KG1 (cell line): ENCODE measurements around the gene POPDC3.
"Not testable (repeated sequence)": the region's sequence is repeated elsewhere in the genome, so short reads cannot be mapped to it uniquely, and the experiment has no call there.

Source experiments
- DNase-seq: peaks from one replicate; lab custom pipeline; 2025; lab: John Stamatoyannopoulos, UW

POPDC3 gene

GRCh38 chr6:105194591-105194990 is 14.8 kb upstream of the POPDC3 start:
- DNase-seq, result no peak

- no peak for DNase-seq
Observed at GRCh38 chr6:105194106-105194505, 14.3 kb upstream of the POPDC3 start.

- DNase-seq, result no peak
Observed at GRCh38 chr6:105193647-105194046, 13.8 kb upstream of the POPDC3 start.

GRCh38 chr6:105192707-105193465 is 13.1 kb upstream of the POPDC3 start:
- DNase-seq, result no peak

- no peak for DNase-seq
Observed at GRCh38 chr6:105191351-105191750, 11.5 kb upstream of the POPDC3 start.

GRCh38 chr6:105189026-105189820 is 9.4 kb upstream of the POPDC3 start:
- DNase-seq, result no peak

- no peak for DNase-seq
Observed at GRCh38 chr6:105188251-105188650, 8.4 kb upstream of the POPDC3 start.

GRCh38 chr6:105186576-105186975 is 6.8 kb upstream of the POPDC3 start:
- no peak for DNase-seq

- DNase-seq, result no peak
Observed at GRCh38 chr6:105184921-105185320, 5.1 kb upstream of the POPDC3 start.

- no peak for DNase-seq
Observed at GRCh38 chr6:105181981-105182515, 2.2 kb upstream of the POPDC3 start.

GRCh38 chr6:105178636-105179035 is 1.2 kb downstream of the POPDC3 start:
- no peak for DNase-seq

- DNase-seq, result no peak
Observed at GRCh38 chr6:105178110-105178509, 1.7 kb downstream of the POPDC3 start.

- DNase-seq, result no peak
Observed at GRCh38 chr6:105177556-105177955, 2.3 kb downstream of the POPDC3 start.

GRCh38 chr6:105174512-105174911 is 5.3 kb downstream of the POPDC3 start:
- DNase-seq, result no peak

- not testable (repeated sequence) for DNase-seq
Observed at GRCh38 chr6:105172515-105172914, 7.3 kb downstream of the POPDC3 start.

GRCh38 chr6:105170059-105170458 is 9.8 kb downstream of the POPDC3 start:
- no peak for DNase-seq

- no peak for DNase-seq
Observed at GRCh38 chr6:105167914-105168313, 11.9 kb downstream of the POPDC3 start.

GRCh38 chr6:105164418-105164817 is 15.4 kb downstream of the POPDC3 start:
- no peak for DNase-seq

GRCh38 chr6:105163183-105163582 is 16.6 kb downstream of the POPDC3 start:
- DNase-seq, result no peak

- no peak for DNase-seq
Observed at GRCh38 chr6:105162377-105162776, 17.4 kb downstream of the POPDC3 start.

- no peak for DNase-seq
Observed at GRCh38 chr6:105161421-105161820, 18.4 kb downstream of the POPDC3 start.

- no peak for DNase-seq
Observed at GRCh38 chr6:105153676-105154075, 26.1 kb downstream of the POPDC3 start.

GRCh38 chr6:105152880-105153279 is 26.9 kb downstream of the POPDC3 start:
- DNase-seq, result no peak
